Astrocyte of the spinal cord (primary cell): ENCODE data around the gene PER1.
A peak's percentile ranks its signal among the peaks of the same experiment; 100 is the strongest.

Source experiments
- DNase-seq: peaks from one replicate; pipeline ENCODE4 v3.0.0; 2011; ENCODE audit warnings: low read depth, low spot score
- H3K4me3 ChIP-seq: 2 replicates; pipeline ENCODE4 v1.5.1; 2011; ENCODE audit warnings: low read depth, mild to moderate bottlenecking, low read length, moderate library complexity
- CTCF ChIP-seq: IDR thresholded peaks from 2 replicates; pipeline ENCODE4 v1.5.1; 2012; ENCODE audit warnings: low read depth, mild to moderate bottlenecking, low read length, inconsistent platforms
- in situ Hi-C: cut with HindIII; loops from 2 replicates; pipeline ENCODE4 v1.10.0; 2017; ENCODE audit warnings: low sequenced_read_pairs

PER1 gene

GRCh38 chr17:8119581-8120519 is 32.4 kb downstream of the PER1 start:
- no peak for TF ChIP-seq CTCF
- H3K4me3 ChIP-seq: peak overlapping the region; percentile 59
- peak; percentile 95 for DNase-seq
- in situ Hi-C loops: loop anchor here (10.0 kb wide), 1 partner anchor 65 kb away; no protein-coding TSS in a partner anchor

DNA sequence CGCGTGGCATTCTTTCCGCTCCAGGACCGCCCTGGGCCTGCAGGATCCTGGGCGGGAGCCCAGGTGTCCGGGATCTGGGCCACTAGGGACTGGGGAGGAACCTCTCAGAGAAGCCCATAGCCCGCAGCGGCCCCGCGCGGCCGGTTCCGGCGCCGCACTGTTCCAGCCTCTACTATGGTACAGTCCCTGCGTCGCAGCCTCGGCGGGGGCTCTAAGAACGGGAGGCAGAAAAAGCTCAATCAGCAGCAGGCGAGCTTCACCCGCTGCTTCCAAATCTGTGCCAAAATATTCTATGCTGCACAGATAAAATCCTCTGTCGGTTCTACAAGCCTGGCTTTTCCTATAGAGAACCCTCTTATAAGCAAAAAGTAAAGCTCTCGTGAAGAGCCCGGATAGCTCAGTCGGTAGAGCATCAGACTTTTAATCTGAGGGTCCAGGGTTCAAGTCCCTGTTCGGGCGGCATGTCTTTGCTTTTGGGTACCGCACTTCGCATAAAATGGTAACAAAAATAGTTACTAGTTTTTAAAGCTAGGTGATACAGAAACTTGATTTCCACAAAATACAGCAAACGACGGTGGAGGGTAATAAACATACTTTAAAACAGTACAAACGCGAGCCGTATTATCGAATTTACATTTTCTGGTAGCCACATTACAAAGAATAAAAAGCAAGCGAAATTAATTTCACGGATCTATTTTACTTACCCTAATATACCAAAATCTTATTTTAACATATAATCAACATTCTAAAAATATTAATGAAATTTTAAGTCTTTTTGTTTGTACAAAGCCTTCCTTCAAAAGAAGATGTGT is 33.2 kb downstream of the PER1 start:
- H3K4me3 ChIP-seq: peak overlapping the region; percentile 59
- peak; percentile 83 for DNase-seq
- in situ Hi-C loops: loop anchor here (10.0 kb wide), 1 partner anchor 64 kb away; no protein-coding TSS in a partner anchor
- peak; percentile 92 for TF ChIP-seq CTCF

DNA sequence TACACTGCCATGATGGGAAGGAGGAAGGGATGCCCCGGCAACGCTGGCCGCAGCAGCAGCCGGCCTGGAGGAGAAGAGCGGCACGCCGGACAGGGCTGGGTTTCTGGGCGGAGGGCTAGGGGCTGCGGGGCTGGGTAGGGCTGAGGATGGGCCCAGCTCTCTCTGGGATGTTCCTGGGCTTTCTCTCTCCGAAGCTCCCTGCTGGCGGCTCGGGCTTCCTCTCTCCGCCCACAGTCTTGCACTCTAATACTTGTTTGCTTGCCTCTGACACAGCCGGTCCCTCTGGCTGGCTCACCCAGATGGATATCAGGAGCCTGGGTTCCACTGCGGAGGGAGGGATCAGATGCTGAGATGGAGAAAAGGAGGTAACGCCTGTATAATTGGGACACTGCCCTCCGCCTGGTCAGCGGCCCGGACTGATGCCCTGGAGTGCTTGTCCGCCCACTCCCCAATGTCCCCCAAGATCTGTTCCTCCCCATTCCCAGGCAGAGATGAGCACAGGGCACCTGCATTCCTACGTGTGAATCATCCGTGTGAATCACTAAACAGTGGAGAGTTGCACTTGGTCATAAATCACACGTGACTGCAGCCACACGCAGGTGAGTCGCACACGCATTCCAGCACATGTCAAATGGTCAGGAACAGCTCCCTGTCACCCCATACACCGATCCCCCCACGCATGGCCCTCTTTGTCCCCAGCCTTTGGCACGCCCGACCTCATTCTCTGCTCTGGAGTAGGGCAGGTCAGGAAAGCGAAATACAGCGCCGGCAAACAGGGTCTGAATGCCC is 34.0 kb downstream of the PER1 start, which contains the start of gene ALOXE3:
TSS of gene ALOXE3 (minus strand) at position 535 of the 789 bp plus-strand sequence. CDS start at position 11, 524 bp downstream.
- peak; percentile 47 for DNase-seq
- TF ChIP-seq CTCF: no peak
- H3K4me3 ChIP-seq: peak within 1 kb of the TSS; percentile 59
- in situ Hi-C loops: loop anchor here (10.0 kb wide), 1 partner anchor 63 kb away; no protein-coding TSS in a partner anchor

DNA sequence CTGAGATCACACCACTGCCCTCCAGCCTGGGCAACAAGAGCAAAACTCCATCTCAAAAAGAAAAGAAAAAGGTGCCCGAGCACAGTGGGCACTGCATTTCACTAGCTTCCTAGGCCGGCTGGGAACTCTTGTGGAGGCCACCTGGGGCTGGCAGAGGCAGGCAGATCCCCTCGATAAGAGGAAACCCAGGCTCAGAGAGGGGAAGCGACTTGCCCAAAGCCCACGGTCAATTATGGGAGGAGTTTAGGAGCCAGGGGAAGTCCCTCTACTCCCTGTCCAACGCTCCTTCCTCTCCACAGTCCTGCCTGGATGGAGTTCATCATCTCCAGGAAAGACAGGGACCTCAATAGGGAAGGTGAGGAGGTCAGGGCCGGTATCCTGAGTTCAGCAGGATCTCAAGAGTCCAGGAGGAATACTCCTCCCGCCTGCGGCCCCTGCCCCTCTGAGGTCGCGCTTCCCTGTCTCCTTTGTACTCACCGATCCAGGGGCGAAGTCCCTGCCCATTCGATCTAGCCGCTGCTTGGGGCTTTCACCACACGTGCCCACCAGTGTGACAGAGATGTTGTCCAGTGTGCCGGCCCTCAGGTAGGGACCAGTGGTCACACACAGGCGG is 34.7 kb downstream of the PER1 start:
- in situ Hi-C loops: loop anchor here (10.0 kb wide), 1 partner anchor 63 kb away; no protein-coding TSS in a partner anchor
- peak overlapping the region; percentile 59 for H3K4me3 ChIP-seq
- no peak for DNase-seq
- TF ChIP-seq CTCF: no peak

- in situ Hi-C loops: loop anchor here (10.0 kb wide), 1 partner anchor 62 kb away; no protein-coding TSS in a partner anchor
- TF ChIP-seq CTCF: no peak
- DNase-seq: no peak
- H3K4me3 ChIP-seq: no peak overlapping the region
These were observed 35.4 kb downstream of the PER1 start for GRCh38 chr17:8116776-8117175.
